ENCODE data around the gene OSBPL8.
A peak's percentile ranks its signal among the peaks of the same experiment; 100 is the strongest.

The OSBPL8 gene

DNA sequence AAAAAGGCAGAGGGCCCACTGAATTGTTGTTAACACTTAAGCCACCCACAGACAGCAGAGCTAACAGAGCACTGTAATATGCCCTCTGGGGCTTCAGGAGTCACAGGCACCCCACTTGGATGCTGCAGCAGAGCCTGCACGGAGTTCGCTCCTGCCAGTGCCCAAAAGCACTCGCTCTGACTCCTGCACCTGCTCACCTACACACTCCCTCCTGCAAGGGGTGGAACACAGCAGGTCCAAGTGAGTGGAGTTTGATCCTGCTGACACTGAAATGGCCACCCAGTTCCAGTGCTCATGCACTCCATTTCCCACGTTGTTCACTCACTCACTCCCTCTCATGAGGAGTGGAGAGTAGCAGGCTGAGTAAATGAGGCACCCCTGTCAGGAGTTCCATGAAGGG lies 68.8 kb downstream of the OSBPL8 start:
- DNase-seq (ENCODE audit: low spot score), result no peak
- Histone ChIP-seq H3K4me3 (ENCODE audit: low read length in 2 of 2) (peak overlapping the region in 1 of 2 donors; percentile 5), H3K23ac (ENCODE audit: low read depth, low read length, poor library complexity) (no peak overlapping the region)

DNA sequence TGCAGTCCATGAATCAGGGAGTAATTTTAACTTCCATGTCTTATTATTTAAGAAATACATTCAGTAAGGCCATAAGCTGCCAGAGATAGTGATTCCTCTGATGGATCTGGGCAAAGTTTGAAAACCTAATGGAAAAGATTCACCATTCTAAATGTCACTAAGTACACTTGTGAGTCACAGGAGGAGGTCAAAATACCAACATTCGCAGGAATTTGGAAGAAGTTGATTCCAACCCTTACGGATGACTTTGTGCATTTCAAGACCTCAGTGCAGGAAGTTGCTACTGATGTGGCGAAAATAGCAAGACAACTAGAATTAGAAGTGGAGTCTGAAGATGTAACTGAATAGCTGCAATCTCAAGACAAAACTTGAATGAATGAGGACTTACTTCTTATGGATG lies 69.8 kb downstream of the OSBPL8 start:
- H3K79me1 ChIP-seq (ENCODE audit: low read depth, low read length), result peaks cover 2% of the 10 kb centered on the region
- H2BK5ac ChIP-seq (ENCODE audit: low read length), result no peak overlapping the region
- H2BK15ac ChIP-seq (ENCODE audit: low read length), result no peak overlapping the region
- H3K27ac ChIP-seq (replicated peaks; ENCODE audit: low read length), result no peak overlapping the region
- H3K4me1 ChIP-seq (ENCODE audit: control insufficient read depth in 2 of 2, insufficient read depth in 1 of 2, low read depth in 1 of 2, low read length in 2 of 2), result no peaks in the 10 kb centered on the region
- DNase-seq (ENCODE audit: low spot score), result no peak
- no peak overlapping the region for H3K4me2 ChIP-seq (ENCODE audit: insufficient read depth, low read length, poor library complexity, severe bottlenecking)
- peaks cover 3 to 34% of the 10 kb centered on the region in 2 donors for H3K36me3 ChIP-seq (replicated peaks in 1 of 2; ENCODE audit: control insufficient read depth in 2 of 2, insufficient read depth in 2 of 2, low read length in 2 of 2)
- no peak overlapping the region for H3K9ac ChIP-seq (ENCODE audit: low read depth, low read length, poor library complexity)
- H4K91ac ChIP-seq (ENCODE audit: low read depth, low read length, poor library complexity), result no peak overlapping the region
- no peak overlapping the region for H3K4me3 ChIP-seq (ENCODE audit: low read length in 2 of 2)
- no peak overlapping the region for H2AFZ ChIP-seq (ENCODE audit: low read length)
- H4K8ac ChIP-seq (ENCODE audit: low read depth, low read length), result no peak overlapping the region
- H3K9me3 ChIP-seq (replicated peaks in 1 of 2; ENCODE audit: control insufficient read depth in 2 of 2, insufficient read depth in 1 of 2, low read depth in 1 of 2, low read length in 2 of 2), result peaks cover 7 to 22% of the 10 kb centered on the region in 2 donors
- no peak overlapping the region for H3K14ac ChIP-seq (ENCODE audit: low read length)
- no peak overlapping the region for H2BK12ac ChIP-seq (ENCODE audit: low read length)
- WGBS, 2 donors (ENCODE audit: extremely low coverage in 2 of 2, insufficient read length in 2 of 2, insufficient replicate concordance in 1 of 2), result no CpG with 5 or more reads among the region's 3 CpGs
- H3K27me3 ChIP-seq (ENCODE audit: control insufficient read depth in 3 of 3, insufficient read depth in 3 of 3, low read depth in 1 of 3, low read length in 3 of 3), result no peaks in the 10 kb centered on the region
- H3K23ac ChIP-seq (ENCODE audit: low read depth, low read length, poor library complexity), result no peak overlapping the region
- H2BK120ac ChIP-seq (ENCODE audit: low read depth, low read length), result no peak overlapping the region
- H3K18ac ChIP-seq (ENCODE audit: low read length), result no peak overlapping the region
- no peak overlapping the region for H3K4ac ChIP-seq (ENCODE audit: low read length)
- no peak overlapping the region for H2AK5ac ChIP-seq (ENCODE audit: low read depth, low read length)

More for the DNA sequence above, 68.8 kb downstream of the OSBPL8 start:
- H2BK15ac ChIP-seq (ENCODE audit: low read length), result no peak overlapping the region
- H3K79me1 ChIP-seq (ENCODE audit: low read depth, low read length), result peaks cover 2% of the 10 kb centered on the region
- no peak overlapping the region for H3K4ac ChIP-seq (ENCODE audit: low read length)
- no peaks in the 10 kb centered on the region for H3K27me3 ChIP-seq (ENCODE audit: control insufficient read depth in 3 of 3, insufficient read depth in 3 of 3, low read depth in 1 of 3, low read length in 3 of 3)
- H3K9me3 ChIP-seq (replicated peaks in 1 of 2; ENCODE audit: control insufficient read depth in 2 of 2, insufficient read depth in 1 of 2, low read depth in 1 of 2, low read length in 2 of 2), result peaks cover 7 to 22% of the 10 kb centered on the region in 2 donors
- no peaks in the 10 kb centered on the region for H3K4me1 ChIP-seq (ENCODE audit: control insufficient read depth in 2 of 2, insufficient read depth in 1 of 2, low read depth in 1 of 2, low read length in 2 of 2)
- no CpG with 5 or more reads among the region's 4 CpGs for WGBS, 2 donors (ENCODE audit: extremely low coverage in 2 of 2, insufficient read length in 2 of 2, insufficient replicate concordance in 1 of 2)
- peaks cover 3 to 29% of the 10 kb centered on the region in 2 donors for H3K36me3 ChIP-seq (replicated peaks in 1 of 2; ENCODE audit: control insufficient read depth in 2 of 2, insufficient read depth in 2 of 2, low read length in 2 of 2)
- no peak overlapping the region for H3K27ac ChIP-seq (replicated peaks; ENCODE audit: low read length)
- H2AFZ ChIP-seq (ENCODE audit: low read length), result no peak overlapping the region
- H3K14ac ChIP-seq (ENCODE audit: low read length), result no peak overlapping the region
- H3K18ac ChIP-seq (ENCODE audit: low read length), result no peak overlapping the region
- H2BK12ac ChIP-seq (ENCODE audit: low read length), result no peak overlapping the region
- no peak overlapping the region for H3K9ac ChIP-seq (ENCODE audit: low read depth, low read length, poor library complexity)
- no peak overlapping the region for H3K4me2 ChIP-seq (ENCODE audit: insufficient read depth, low read length, poor library complexity, severe bottlenecking)
- no peak overlapping the region for H2BK5ac ChIP-seq (ENCODE audit: low read length)
- H4K91ac ChIP-seq (ENCODE audit: low read depth, low read length, poor library complexity), result no peak overlapping the region
- H2BK120ac ChIP-seq (ENCODE audit: low read depth, low read length), result no peak overlapping the region
- no peak overlapping the region for H4K8ac ChIP-seq (ENCODE audit: low read depth, low read length)
- no peak overlapping the region for H2AK5ac ChIP-seq (ENCODE audit: low read depth, low read length)

DNA sequence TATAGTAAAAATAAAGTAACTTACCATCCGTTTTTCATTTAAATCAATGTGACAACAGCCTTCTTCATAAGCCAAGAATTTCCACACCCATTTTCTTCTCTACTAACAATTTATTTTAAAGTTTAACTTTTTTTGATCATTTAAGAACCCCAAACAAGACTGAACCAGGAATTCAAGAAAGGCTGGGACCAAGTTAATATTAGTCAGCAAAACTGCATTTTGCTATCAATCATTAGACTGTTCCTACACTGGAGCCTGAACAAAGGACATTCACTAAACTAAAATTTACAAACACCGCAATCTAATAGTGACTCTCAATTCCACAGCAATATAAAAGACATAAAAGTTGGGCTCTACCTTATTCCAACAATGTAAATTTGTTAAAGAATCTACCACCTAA lies 73.6 kb downstream of the OSBPL8 start:
- H3K36me3 ChIP-seq (replicated peaks in 1 of 2; ENCODE audit: control insufficient read depth in 2 of 2, insufficient read depth in 2 of 2, low read length in 2 of 2), result peaks cover 3 to 37% of the 10 kb centered on the region in 2 donors
- peaks cover 4 to 10% of the 10 kb centered on the region in 2 donors for H3K9me3 ChIP-seq (replicated peaks in 1 of 2; ENCODE audit: control insufficient read depth in 2 of 2, insufficient read depth in 1 of 2, low read depth in 1 of 2, low read length in 2 of 2)
- H2BK12ac ChIP-seq (ENCODE audit: low read length), result no peak overlapping the region
- no peak overlapping the region for H2BK15ac ChIP-seq (ENCODE audit: low read length)
- H3K4me3 ChIP-seq (ENCODE audit: low read length in 2 of 2), result no peak overlapping the region
- no peak overlapping the region for H3K4ac ChIP-seq (ENCODE audit: low read length)
- no peaks in the 10 kb centered on the region for H3K27me3 ChIP-seq (ENCODE audit: control insufficient read depth in 3 of 3, insufficient read depth in 3 of 3, low read depth in 1 of 3, low read length in 3 of 3)
- H3K27ac ChIP-seq (replicated peaks; ENCODE audit: low read length), result no peak overlapping the region
- no peaks in the 10 kb centered on the region for H3K4me1 ChIP-seq (ENCODE audit: control insufficient read depth in 2 of 2, insufficient read depth in 1 of 2, low read depth in 1 of 2, low read length in 2 of 2)
- H3K4me2 ChIP-seq (ENCODE audit: insufficient read depth, low read length, poor library complexity, severe bottlenecking), result no peak overlapping the region
- H3K23ac ChIP-seq (ENCODE audit: low read depth, low read length, poor library complexity), result no peak overlapping the region
- H3K14ac ChIP-seq (ENCODE audit: low read length), result no peak overlapping the region
- no peak overlapping the region for H4K8ac ChIP-seq (ENCODE audit: low read depth, low read length)
- H4K91ac ChIP-seq (ENCODE audit: low read depth, low read length, poor library complexity), result no peak overlapping the region
- H2BK5ac ChIP-seq (ENCODE audit: low read length), result no peak overlapping the region
- no peak overlapping the region for H2AK5ac ChIP-seq (ENCODE audit: low read depth, low read length)
- DNase-seq (ENCODE audit: low spot score), result no peak
- H3K79me1 ChIP-seq (ENCODE audit: low read depth, low read length), result peaks cover 2% of the 10 kb centered on the region
- no peak overlapping the region for H3K9ac ChIP-seq (ENCODE audit: low read depth, low read length, poor library complexity)
- H2BK120ac ChIP-seq (ENCODE audit: low read depth, low read length), result no peak overlapping the region
- H3K18ac ChIP-seq (ENCODE audit: low read length), result no peak overlapping the region
- no peak overlapping the region for H2AFZ ChIP-seq (ENCODE audit: low read length)
- WGBS, 2 donors (ENCODE audit: extremely low coverage in 2 of 2, insufficient read length in 2 of 2, insufficient replicate concordance in 1 of 2), result no CpG with 5 or more reads among the region's 2 CpGs

DNA sequence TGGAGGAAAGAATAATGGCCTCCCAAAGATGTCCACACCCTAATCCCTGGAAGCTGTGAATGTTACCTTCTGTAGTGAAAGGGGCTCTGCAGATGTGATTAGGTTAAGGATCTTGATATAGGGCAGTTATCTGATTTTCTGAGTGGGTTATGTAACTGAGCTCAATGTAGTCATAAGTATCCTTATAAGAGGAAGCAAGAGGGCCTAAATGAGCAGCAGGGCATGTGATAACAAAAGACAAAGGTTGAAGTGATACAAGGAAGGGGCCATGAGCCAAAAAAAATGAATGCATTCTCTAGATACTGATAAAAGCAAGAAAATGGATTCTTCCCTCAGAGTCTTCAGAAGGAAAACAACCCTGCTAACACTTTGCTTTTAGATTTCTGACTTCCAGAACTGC lies 78.8 kb downstream of the OSBPL8 start:
- no peak overlapping the region for H2BK15ac ChIP-seq (ENCODE audit: low read length)
- no peak overlapping the region for H3K9ac ChIP-seq (ENCODE audit: low read depth, low read length, poor library complexity)
- no peak overlapping the region for H4K91ac ChIP-seq (ENCODE audit: low read depth, low read length, poor library complexity)
- DNase-seq (ENCODE audit: low spot score), result no peak
- H2AFZ ChIP-seq (ENCODE audit: low read length), result no peak overlapping the region
- H2BK5ac ChIP-seq (ENCODE audit: low read length), result no peak overlapping the region
- peaks cover 0 to 15% of the 10 kb centered on the region in 2 donors for H3K36me3 ChIP-seq (replicated peaks in 1 of 2; ENCODE audit: control insufficient read depth in 2 of 2, insufficient read depth in 2 of 2, low read length in 2 of 2)
- no peaks in the 10 kb centered on the region for H3K27me3 ChIP-seq (ENCODE audit: control insufficient read depth in 3 of 3, insufficient read depth in 3 of 3, low read depth in 1 of 3, low read length in 3 of 3)
- H3K4me3 ChIP-seq (ENCODE audit: low read length in 2 of 2), result no peak overlapping the region
- H3K9me3 ChIP-seq (replicated peaks in 1 of 2; ENCODE audit: control insufficient read depth in 2 of 2, insufficient read depth in 1 of 2, low read depth in 1 of 2, low read length in 2 of 2), result peaks cover 0 to 7% of the 10 kb centered on the region in 2 donors
- no peak overlapping the region for H3K18ac ChIP-seq (ENCODE audit: low read length)
- no peak overlapping the region for H3K4me2 ChIP-seq (ENCODE audit: insufficient read depth, low read length, poor library complexity, severe bottlenecking)
- H3K79me1 ChIP-seq (ENCODE audit: low read depth, low read length), result no peaks in the 10 kb centered on the region
- H3K4me1 ChIP-seq (ENCODE audit: control insufficient read depth in 2 of 2, insufficient read depth in 1 of 2, low read depth in 1 of 2, low read length in 2 of 2), result no peaks in the 10 kb centered on the region
- H2AK5ac ChIP-seq (ENCODE audit: low read depth, low read length), result no peak overlapping the region
- H4K8ac ChIP-seq (ENCODE audit: low read depth, low read length), result no peak overlapping the region
- no peak overlapping the region for H2BK120ac ChIP-seq (ENCODE audit: low read depth, low read length)
- H3K14ac ChIP-seq (ENCODE audit: low read length), result no peak overlapping the region
- no peak overlapping the region for H3K4ac ChIP-seq (ENCODE audit: low read length)
- H2BK12ac ChIP-seq (ENCODE audit: low read length), result no peak overlapping the region
- no peak overlapping the region for H3K27ac ChIP-seq (replicated peaks; ENCODE audit: low read length)
- H3K23ac ChIP-seq (ENCODE audit: low read depth, low read length, poor library complexity), result no peak overlapping the region
